ENCODE measurements around the gene RAE1. TPM values are rescaled to one million over a fixed set of nuclear protein-coding genes. Genes with fewer than 3 reads are reported as not detected.
"Not testable (repeated sequence)": the region's sequence is repeated elsewhere in the genome, so short reads cannot be mapped to it uniquely, and the experiment has no call there.

The RAE1 gene
- total RNA-seq, 2 donors from 2014 or later: 40.5 to 40.6 TPM

DNA sequence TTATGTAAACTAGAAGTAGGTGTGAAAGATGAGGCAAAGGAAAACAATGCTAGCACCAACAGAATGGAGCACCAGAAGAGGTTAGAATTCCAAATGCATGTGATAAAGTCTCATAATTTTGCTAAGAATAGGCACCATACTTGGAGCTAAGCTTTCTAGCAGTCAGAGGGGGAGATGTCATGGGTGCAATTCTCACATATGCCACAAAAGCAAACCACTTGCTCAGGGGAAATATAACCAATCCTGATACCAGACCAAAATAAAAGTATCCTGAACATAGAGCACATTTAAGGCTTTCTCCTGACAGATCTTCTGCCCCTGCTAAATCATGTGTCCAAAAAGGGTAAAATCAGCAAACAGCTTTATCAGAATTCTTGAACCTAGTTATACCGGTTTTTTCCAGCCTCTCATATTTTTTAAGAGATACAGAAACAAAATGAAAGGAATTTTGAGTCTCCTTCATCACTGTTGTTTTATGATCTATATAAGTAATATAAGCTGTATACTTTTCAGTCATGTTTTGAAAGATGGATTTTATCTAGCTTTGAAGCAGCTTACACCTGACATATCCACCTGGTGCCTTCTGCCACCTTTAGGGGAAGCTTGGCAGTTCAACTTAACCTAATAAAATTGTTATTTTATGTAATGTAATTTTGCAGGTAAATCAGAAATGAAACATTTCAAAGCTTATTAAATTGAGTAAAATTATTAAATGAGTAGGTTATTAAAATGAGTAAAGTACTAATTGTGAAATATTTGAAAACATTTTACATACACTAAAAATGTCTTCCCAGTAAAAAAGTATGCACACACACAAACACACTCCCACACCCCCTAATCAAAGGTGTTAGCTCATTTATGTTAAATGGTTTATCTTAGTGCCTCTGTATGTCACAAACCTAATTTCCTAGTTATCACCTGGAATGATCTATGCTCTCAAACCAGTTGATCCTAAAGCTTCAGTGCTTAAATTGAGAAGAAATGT is 18.7 kb upstream of the RAE1 start:
- ATAC-seq (no peak), DNase-seq (no peak)
- no peak overlapping the region for H3K27ac Mint-ChIP-seq
- H3K4me1 Mint-ChIP-seq: peaks cover 2% of the 10 kb centered on the region
- no peaks in the 10 kb centered on the region for H3K9me3 ChIP-seq (ENCODE audit: control insufficient read depth, low read length, poor library complexity, severe bottlenecking)
- H3K4me3 Mint-ChIP-seq: no peak overlapping the region
- H3K27me3 Mint-ChIP-seq: peaks cover 52% of the 10 kb centered on the region
- H3K36me3 Mint-ChIP-seq (ENCODE audit: low read depth): peaks cover 5% of the 10 kb centered on the region

DNA sequence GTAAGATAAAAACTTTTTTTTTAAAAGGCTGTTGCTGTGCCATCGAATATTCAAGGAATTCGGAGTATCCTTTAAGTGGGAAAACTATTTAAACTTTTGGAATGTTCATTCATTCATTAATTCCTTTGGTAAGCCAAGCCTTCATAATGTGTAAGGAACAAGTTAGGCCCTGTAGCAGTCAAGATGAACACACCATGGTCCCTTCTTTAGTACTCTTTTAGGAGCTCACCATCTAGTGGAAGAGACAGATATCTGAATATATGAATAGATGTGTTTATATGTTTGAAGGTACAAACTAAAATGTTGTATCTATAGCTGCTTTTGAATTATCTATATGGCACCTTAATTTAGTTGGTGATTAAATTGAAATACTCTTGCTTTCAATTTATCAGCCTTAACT is 15.7 kb upstream of the RAE1 start:
- no peak overlapping the region for H3K27ac Mint-ChIP-seq
- H3K27me3 Mint-ChIP-seq: peaks cover 33% of the 10 kb centered on the region
- no peaks in the 10 kb centered on the region for H3K9me3 ChIP-seq (ENCODE audit: control insufficient read depth, low read length, poor library complexity, severe bottlenecking)
- H3K4me1 Mint-ChIP-seq: peaks cover 2% of the 10 kb centered on the region
- H3K4me3 Mint-ChIP-seq: no peak overlapping the region
- DNase-seq (no peak), ATAC-seq (no peak)
- H3K36me3 Mint-ChIP-seq (ENCODE audit: low read depth): peaks cover 5% of the 10 kb centered on the region

DNA sequence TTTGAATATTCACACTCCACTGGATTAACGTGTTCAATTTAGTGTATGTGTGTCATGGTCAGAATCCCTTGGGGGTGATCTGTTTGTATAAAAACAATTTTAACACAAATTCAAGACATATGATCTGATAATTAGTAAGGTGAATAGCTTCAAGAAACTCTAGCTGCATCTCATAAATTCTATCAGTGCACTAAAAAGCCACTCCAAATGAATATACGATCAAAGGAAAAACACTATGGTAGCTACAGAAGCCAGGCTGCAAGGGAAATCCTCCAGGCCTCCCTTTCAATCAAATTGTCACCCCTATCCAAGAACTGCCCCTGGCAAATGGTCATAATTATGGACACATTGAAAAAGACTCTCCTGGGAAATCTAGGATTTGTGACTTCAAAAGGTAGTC is 9.4 kb upstream of the RAE1 start:
- Mint-ChIP-seq H3K36me3 (ENCODE audit: low read depth) (no peaks in the 10 kb centered on the region), H3K4me1 (no peaks in the 10 kb centered on the region), H3K27me3 (peaks cover 16% of the 10 kb centered on the region), H3K4me3 (no peak overlapping the region), H3K27ac (no peak overlapping the region)
- DNase-seq: no peak
- no peaks in the 10 kb centered on the region for H3K9me3 ChIP-seq (ENCODE audit: control insufficient read depth, low read length, poor library complexity, severe bottlenecking)
- no peak for ATAC-seq

DNA sequence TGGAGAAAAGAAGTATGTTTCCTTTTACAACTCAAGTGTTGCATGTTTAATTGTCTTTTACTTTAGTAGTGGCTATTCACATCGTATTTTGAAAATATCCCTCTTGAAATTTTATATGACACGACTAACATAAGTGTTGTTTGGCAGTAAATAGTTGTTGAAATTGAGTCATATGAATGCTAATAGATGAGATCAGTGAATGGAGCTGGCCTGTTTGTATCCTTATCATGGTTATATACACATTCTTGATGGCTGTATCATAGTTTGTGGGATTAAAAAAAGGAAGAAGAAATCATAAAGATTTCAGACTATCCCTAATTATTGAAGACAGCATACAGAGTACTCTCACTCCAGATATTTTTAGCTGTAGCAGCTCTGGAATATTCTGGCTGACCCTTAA is 8.2 kb upstream of the RAE1 start:
- no peak for DNase-seq
- Mint-ChIP-seq H3K4me1 (no peaks in the 10 kb centered on the region), H3K27ac (no peak overlapping the region), H3K4me3 (no peak overlapping the region), H3K36me3 (ENCODE audit: low read depth) (no peaks in the 10 kb centered on the region), H3K27me3 (peaks cover 15% of the 10 kb centered on the region)
- no peak for ATAC-seq
- no peaks in the 10 kb centered on the region for H3K9me3 ChIP-seq (ENCODE audit: control insufficient read depth, low read length, poor library complexity, severe bottlenecking)

DNA sequence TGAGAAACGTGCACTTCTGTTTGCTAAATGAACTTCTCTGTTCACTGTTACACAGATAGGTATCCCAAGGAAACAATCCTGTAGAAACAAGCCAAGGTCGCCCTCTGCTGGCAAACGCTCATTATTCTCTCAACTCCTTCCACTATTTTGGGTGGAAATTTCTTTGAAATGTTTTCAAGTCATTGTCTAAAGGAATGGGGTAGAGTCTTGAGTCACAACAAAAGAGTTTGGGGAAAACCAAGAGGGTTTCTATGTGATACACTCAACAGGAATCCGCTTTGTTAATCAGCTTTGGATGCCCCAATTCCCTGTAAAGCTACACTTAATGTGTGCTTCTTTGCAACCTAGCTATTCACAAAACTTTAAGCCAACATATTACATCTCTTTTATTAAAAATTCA is 4.6 kb upstream of the RAE1 start:
- Mint-ChIP-seq H3K36me3 (ENCODE audit: low read depth) (no peaks in the 10 kb centered on the region), H3K27ac (no peak overlapping the region)
- peak; percentile 51 for ATAC-seq

DNA sequence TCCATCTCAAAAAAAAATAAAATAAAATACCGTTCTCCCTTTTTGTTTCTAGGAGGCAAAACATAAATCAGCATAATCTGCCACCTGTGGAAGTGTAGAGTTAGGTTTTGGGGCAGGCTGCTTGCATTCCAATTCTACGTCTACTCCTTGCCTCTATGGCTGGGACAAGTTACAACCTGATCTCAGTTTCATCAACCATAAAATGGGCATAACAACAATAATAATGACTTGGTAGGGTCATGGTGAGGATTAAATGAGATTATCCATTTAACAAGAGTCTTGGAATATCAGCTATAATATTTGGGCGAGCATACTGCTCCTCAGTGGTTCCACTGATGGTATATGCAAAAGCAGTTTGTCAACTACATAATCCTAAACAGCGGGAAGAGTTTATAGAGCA is 3.7 kb upstream of the RAE1 start:
- ATAC-seq: no peak
- no peak overlapping the region for H3K27ac Mint-ChIP-seq

More for the DNA sequence above, 4.6 kb upstream of the RAE1 start:
- peaks cover 2% of the 10 kb centered on the region for H3K4me1 Mint-ChIP-seq
- peaks cover 10% of the 10 kb centered on the region for H3K27me3 Mint-ChIP-seq
- no peak overlapping the region for H3K4me3 Mint-ChIP-seq
- peak; percentile 26 to 54 (median 29) for DNase-seq
- no peaks in the 10 kb centered on the region for H3K9me3 ChIP-seq (ENCODE audit: control insufficient read depth, low read length, poor library complexity, severe bottlenecking)

DNA sequence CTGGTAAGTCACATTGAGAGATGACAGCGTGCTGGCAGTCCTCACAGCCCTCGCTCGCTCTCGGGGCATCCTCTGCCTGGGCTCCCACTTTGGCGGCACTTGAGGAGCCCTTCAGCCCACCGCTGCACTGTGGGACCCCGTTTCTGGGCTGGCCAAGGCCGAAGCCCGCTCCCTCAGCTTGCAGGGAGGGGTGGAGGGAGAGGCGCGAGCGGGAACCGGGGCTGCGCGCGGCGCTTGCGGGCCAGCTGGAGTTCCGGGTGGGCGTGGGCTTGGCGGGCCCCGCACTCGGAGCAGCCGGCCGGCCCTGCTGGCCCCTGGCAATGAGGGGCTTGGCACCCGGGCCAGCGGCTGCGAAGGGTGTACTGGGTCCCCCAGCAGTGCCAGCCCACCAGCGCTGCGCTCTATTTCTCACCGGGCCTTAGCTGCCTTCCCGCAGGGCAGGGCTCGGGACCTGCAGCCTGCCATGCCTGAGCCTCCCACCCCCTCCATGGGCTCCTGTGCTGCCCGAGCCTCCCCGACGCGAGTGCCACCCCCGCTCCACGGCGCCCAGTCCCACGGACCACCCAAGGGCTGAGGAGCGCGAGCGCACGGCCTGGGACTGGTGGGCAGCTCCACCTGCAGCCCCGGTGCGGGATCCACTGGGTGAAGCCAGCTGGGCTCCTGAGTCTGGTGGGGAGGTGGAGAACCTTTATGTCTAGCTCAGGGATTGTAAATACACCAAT is 2.7 kb upstream of the RAE1 start:
- H3K4me1 Mint-ChIP-seq: peaks cover 13% of the 10 kb centered on the region
- not testable (repeated sequence) for H3K36me3 Mint-ChIP-seq (ENCODE audit: low read depth); DNase-seq; H3K27ac Mint-ChIP-seq; H3K4me3 Mint-ChIP-seq; H3K9me3 ChIP-seq (ENCODE audit: control insufficient read depth, low read length, poor library complexity, severe bottlenecking); ATAC-seq; H3K27me3 Mint-ChIP-seq

More for the DNA sequence above, 3.7 kb upstream of the RAE1 start:
- Mint-ChIP-seq H3K36me3 (ENCODE audit: low read depth) (no peaks in the 10 kb centered on the region), H3K4me3 (no peak overlapping the region), H3K4me1 (peaks cover 9% of the 10 kb centered on the region), H3K27me3 (peaks cover 8% of the 10 kb centered on the region)
- no peak for DNase-seq
- H3K9me3 ChIP-seq (ENCODE audit: control insufficient read depth, low read length, poor library complexity, severe bottlenecking): no peaks in the 10 kb centered on the region

DNA sequence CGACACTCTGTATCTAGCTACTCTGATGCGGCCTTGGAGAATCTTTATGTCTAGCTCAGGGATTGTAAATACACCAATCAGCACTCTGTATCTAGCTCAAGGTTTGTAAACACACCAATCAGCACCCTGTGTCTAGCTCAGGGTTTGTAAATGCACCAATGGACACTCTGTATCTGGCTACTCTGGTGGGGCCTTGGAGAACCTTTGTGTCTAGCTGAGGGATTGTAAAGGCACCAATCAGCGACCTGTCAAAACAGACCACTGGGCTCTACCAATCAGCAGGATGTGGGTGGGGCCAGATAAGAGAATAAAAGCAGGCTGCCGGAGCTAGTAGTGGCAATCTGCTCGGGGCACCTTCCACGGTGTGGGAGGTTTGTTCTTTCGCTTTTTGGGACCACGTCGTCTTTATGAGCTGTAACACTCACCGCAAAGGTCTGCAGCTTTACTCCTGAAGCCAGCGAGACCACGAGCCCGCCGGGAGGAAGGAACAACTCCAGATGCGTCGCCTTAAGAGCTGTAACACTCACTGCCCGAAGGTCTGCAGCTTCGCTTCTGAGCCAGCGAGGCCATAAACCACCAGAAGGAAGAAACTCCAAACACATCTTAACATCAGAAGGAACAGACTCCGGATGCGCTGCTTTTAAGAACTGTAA is 2.0 kb upstream of the RAE1 start:
- H3K27ac Mint-ChIP-seq; DNase-seq; H3K9me3 ChIP-seq (ENCODE audit: control insufficient read depth, low read length, poor library complexity, severe bottlenecking); H3K27me3 Mint-ChIP-seq; H3K36me3 Mint-ChIP-seq (ENCODE audit: low read depth); ATAC-seq: not testable (repeated sequence)
- peaks cover 15% of the 10 kb centered on the region for H3K4me1 Mint-ChIP-seq
- peak overlapping the region; percentile 75 for H3K4me3 Mint-ChIP-seq

DNA sequence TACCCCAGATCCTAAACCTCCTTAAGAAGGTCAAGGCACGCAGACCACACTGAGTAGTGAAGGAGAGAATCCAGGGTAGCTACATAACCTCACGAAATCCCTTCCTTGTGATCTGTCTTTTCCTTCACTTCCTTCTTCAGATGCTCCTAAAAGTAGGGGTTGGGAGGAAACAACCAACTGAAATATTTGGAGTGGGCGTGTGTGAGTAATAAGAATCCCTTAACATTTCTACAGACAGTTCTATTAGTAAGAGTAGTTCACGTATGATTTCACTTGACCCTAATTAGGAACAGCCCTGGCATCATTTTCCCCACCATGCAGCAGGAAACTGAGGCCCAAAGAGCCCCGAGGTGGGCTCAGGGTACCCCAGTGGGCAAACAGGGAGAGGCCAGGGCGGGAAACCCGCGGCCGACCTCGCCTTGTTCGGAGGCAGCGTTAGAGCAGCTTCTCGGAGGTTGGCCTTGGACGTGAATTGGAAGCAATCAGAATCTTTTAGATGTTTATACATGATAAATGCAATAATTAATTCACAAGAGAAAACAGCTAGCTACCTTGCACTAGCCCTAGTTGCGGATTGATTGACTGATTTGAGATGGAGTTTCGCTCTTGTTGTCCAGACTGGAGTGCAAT is 859 bp upstream of the RAE1 start:
- no peak for ATAC-seq
- H3K27me3 Mint-ChIP-seq: no peaks in the 10 kb centered on the region
- H3K27ac Mint-ChIP-seq: peak overlapping the region; percentile 87
- H3K36me3 Mint-ChIP-seq (ENCODE audit: low read depth): peaks cover 3% of the 10 kb centered on the region
- H3K9me3 ChIP-seq (ENCODE audit: control insufficient read depth, low read length, poor library complexity, severe bottlenecking): no peaks in the 10 kb centered on the region
- H3K4me3 Mint-ChIP-seq: peak overlapping the region; percentile 75
- DNase-seq: no peak
- H3K4me1 Mint-ChIP-seq: peaks cover 15% of the 10 kb centered on the region

DNA sequence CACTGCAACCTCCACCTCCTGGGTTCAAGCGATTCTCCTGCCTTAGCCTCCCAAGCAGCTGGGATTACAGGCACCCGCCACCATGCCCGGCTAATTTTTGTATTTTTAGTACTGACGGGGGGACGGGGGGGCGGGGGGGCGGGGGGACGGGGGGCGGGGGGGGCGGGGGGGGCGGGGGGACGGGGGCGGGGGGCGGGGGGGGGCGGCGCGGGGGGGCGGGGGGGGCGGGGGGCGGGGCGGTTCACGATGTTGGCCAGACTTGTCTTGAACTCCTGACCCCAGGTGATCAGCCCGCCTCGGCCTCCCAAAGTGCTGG is 371 bp upstream of the RAE1 start:
- Mint-ChIP-seq H3K4me3 (peak overlapping the region; percentile 90), H3K4me1 (peaks cover 17% of the 10 kb centered on the region), H3K27ac (peak overlapping the region; percentile 87)
- ATAC-seq; DNase-seq; H3K36me3 Mint-ChIP-seq (ENCODE audit: low read depth); H3K27me3 Mint-ChIP-seq; H3K9me3 ChIP-seq (ENCODE audit: control insufficient read depth, low read length, poor library complexity, severe bottlenecking): not testable (repeated sequence)

DNA sequence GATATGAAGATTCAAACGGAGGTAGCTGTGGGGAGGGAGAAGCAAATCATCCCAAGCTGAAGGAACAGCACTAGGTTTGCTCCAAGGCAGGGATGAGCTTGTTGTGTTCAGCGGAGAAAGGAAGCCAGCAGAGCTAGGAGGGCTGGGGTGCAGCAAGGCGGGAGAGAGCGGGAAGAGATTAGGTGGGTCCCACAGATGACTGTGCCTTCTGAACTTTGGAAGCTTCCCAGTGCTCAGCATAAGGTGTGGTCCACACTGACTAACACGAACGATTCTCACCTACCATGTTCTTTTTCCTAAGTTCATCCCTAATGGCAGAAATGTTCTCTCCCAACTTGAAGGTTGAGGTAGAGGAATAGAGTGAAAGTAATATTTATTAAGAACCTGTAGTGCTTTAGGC is 1.2 kb downstream of the RAE1 start:
- no peaks in the 10 kb centered on the region for H3K9me3 ChIP-seq (ENCODE audit: control insufficient read depth, low read length, poor library complexity, severe bottlenecking)
- Mint-ChIP-seq H3K36me3 (ENCODE audit: low read depth) (peaks cover 3% of the 10 kb centered on the region), H3K27ac (peak overlapping the region; percentile 87), H3K4me1 (peaks cover 17% of the 10 kb centered on the region), H3K27me3 (no peaks in the 10 kb centered on the region), H3K4me3 (peak overlapping the region; percentile 90)
- ATAC-seq: no peak
- no peak for DNase-seq

DNA sequence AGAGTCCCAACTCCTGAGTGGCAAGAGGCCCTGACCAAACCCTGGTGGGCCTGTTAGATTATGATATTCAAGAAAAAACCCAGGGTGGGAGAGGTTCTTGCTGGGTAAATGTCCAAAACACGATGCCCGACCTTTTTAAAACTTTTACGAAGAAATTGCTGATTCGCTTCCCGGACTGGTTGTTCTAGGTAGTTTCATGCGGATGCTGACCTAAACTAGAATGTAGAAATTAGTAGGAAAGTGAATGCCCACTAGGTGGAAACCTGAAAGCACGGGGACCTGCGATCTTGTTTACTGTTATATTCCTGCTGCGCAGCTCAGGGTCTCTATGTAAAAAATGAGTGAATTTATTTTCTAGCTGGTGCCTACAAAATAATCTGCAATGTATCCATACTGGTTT is 2.3 kb downstream of the RAE1 start:
- Mint-ChIP-seq H3K4me3 (peak overlapping the region; percentile 21), H3K27me3 (no peaks in the 10 kb centered on the region), H3K4me1 (peaks cover 17% of the 10 kb centered on the region), H3K36me3 (ENCODE audit: low read depth) (peaks cover 3% of the 10 kb centered on the region), H3K27ac (no peak overlapping the region)
- DNase-seq (no peak), ATAC-seq (no peak)
- no peaks in the 10 kb centered on the region for H3K9me3 ChIP-seq (ENCODE audit: control insufficient read depth, low read length, poor library complexity, severe bottlenecking)

DNA sequence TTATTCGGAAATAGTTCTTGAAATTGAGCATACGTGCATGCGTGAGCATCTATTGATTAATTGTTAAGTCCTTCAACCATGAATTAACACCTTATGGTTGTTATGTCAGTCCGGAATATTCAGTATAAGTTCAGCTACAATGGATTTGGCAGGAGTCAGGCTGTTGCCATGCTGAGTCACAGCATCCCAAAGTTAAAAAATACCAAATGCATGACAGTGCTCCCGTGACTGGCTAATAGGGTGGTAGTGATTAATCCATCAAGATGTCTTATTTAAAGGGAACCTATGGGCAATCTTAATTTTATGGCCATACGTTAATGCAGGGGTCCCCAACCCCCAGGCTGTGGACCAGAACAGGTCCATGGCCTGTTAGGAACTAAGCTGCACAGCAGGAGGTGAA is 10.5 kb downstream of the RAE1 start:
- Mint-ChIP-seq H3K36me3 (ENCODE audit: low read depth) (no peaks in the 10 kb centered on the region), H3K27me3 (no peaks in the 10 kb centered on the region), H3K27ac (no peak overlapping the region), H3K4me3 (no peak overlapping the region), H3K4me1 (peaks cover 2% of the 10 kb centered on the region)
- H3K9me3 ChIP-seq (ENCODE audit: control insufficient read depth, low read length, poor library complexity, severe bottlenecking): no peaks in the 10 kb centered on the region
- DNase-seq (no peak), ATAC-seq (no peak)
